Memory B cell (primary cell): ENCODE measurements around the gene GPR37L1.
A peak's percentile ranks its signal among the peaks of the same experiment; 100 is the strongest.
"Not testable (repeated sequence)": the region's sequence is repeated elsewhere in the genome, so short reads cannot be mapped to it uniquely, and the experiment has no call there.

Source experiments
- ATAC-seq: fragments of 150-1000 bp; cut with Tn5 transposase; 2 replicates; pipeline ENCODE4 v1.10.0; 2021; ENCODE audit warnings: low read depth, mild to moderate bottlenecking, moderate library complexity
- DNase-seq, 2 donors: peaks; one replicate each; pipeline ENCODE4 v3.0.0; 2022; ENCODE audit warnings: low spot score in 2 of 2
- H3K27ac Mint-ChIP-seq: one replicate; pipeline ENCODE4 v1.8.0; 2022; ENCODE audit warnings: mild to moderate bottlenecking, moderate library complexity, mixed read lengths
- H3K27me3 Mint-ChIP-seq: one replicate; pipeline ENCODE4 v1.8.0; 2022; ENCODE audit warnings: mixed read lengths
- H3K36me3 Mint-ChIP-seq: one replicate; pipeline ENCODE4 v1.8.0; 2022; ENCODE audit warnings: mild to moderate bottlenecking, mixed read lengths
- H3K4me1 Mint-ChIP-seq: one replicate; pipeline ENCODE4 v1.8.0; 2022; ENCODE audit warnings: mixed read lengths
- H3K4me3 Mint-ChIP-seq: one replicate; pipeline ENCODE4 v1.8.0; 2022; ENCODE audit warnings: mild to moderate bottlenecking, moderate library complexity, mixed read lengths
- H3K9me3 Mint-ChIP-seq: one replicate; pipeline ENCODE4 v1.8.0; 2022; ENCODE audit warnings: mixed read lengths

The GPR37L1 gene

DNA sequence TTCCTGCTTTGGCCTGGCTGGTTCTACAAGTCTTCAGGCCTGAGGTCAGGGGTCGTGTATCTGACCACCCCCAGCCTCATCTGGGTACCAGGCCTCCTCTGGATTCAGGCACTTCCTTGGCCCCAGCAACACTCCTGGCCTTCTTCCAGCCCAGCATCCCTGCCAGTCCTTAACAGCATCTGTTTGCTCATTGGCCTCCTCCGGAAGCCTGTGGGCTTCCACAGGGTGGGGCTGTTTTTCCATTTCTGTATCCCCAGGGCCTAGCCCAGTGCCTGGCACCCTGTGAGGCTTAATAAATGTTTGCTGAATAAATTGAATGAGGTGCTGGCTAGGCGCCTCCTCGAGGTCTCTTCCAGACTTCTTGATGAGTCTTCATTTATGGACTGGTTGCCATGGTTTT lies 21.5 kb upstream of the GPR37L1 start:
- Mint-ChIP-seq H3K36me3 (no peaks in the 10 kb centered on the region), H3K27me3 (peaks cover 4% of the 10 kb centered on the region), H3K9me3 (no peaks in the 10 kb centered on the region), H3K4me3 (no peak overlapping the region), H3K4me1 (no peaks in the 10 kb centered on the region), H3K27ac (no peak overlapping the region)
- ATAC-seq: no peak
- DNase-seq: no peak

DNA sequence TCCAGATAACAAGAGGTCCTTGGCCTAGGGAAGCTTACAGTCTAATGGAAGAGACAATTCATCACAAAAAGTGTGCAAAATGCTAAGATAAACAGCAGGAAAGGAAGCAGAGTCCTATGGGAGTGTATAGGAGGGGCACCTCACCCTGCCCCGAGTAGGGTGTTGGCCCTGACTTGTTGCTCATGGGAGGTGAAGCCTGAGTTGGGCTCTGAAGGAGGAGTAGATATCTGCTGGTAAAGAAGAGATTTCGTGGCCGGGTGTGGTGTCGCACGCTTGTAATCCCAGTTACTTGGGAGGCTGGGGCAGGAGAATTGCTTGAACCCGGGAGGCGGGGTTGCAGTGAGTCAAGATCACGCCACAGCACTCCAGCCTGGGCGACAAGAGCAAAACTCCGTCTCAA lies 18.6 kb upstream of the GPR37L1 start:
- ATAC-seq (no peak), DNase-seq (no peak)
- H3K27me3 Mint-ChIP-seq: peaks cover 4% of the 10 kb centered on the region
- no peak overlapping the region for H3K27ac Mint-ChIP-seq
- H3K36me3 Mint-ChIP-seq: no peaks in the 10 kb centered on the region
- H3K9me3 Mint-ChIP-seq: no peaks in the 10 kb centered on the region
- no peak overlapping the region for H3K4me3 Mint-ChIP-seq
- no peaks in the 10 kb centered on the region for H3K4me1 Mint-ChIP-seq

DNA sequence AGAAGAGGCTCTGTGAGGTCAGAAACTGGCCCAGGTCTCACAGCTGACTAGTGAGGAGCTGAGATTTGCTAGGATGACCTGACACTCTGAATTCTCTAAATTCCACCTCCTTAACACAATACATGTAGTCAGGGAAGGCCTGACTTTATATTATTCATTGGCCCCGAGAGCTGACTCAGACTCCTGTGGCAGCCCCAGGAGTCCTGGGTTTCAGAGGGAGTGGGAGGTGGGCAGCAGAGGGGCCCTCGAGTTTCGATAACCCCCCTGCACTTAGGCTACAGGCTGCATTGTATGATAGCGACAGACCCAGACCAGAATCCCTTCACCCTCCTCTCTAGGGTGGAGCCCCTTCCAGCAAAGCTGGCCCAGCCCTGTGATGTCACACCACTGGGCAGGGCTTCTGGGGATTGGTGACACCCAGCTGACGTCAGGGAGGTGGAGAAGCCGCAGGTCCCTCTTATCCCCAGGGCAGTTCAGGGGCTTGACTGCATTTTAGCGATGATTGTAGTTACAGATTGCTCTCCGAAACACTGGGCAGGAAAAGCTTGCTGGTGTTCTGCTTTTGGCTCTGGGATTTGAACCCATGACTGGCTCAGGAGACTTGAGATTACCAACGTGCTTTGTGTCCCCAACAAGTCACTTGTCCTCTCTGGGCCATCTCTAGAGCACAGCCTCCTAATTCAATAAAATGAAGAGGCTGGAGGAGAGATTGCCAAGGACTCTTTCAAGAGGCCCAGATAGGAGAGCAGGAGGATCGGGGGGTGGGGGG lies 17.0 kb upstream of the GPR37L1 start:
- ATAC-seq: no peak
- no peak for DNase-seq

DNA sequence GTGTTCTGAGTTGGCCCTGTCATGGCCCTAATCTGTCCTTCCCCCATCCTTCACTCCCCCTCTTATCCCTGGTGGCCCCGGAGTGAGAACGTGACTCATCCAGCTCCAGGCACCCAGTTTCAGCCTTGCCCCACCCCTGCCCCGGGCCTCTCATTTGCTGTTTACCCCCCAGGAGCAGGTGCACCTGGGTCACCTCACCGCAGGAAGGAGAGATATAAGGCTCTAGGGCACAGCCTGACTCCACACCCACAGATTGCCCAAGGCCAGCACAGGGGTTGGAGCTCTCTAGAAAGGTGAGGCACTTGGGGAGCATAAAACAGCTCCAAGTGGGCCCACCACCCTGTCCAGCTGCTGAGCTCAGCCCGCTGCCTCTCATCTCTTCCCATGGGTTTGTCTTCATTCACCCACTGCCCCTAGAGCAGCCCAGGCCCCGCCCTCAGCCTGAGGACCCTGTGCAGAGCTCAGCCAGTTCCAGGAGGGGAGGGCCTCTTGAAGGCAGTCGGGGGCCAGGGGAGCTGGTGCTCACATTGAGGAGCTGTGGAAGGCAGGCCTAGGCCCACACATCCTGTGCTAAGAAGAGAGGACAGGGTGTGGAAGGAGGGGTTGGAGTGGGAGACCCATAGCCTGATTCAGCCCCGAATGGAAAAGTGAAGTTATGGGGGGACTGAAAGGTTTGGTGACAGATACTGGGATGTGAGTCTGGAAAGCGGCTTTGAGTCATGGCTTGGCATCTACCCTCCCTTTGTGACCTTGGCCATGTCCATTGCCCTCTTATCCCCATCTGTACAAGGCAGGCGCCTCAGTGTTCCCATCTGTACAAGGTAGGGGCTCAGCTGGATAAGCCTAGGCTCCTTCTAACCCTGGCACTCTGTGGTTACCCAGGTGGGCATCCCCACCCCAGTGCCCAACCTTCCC lies 16.1 kb upstream of the GPR37L1 start:
- Mint-ChIP-seq H3K4me3 (no peak overlapping the region), H3K36me3 (no peaks in the 10 kb centered on the region), H3K27me3 (peaks cover 2% of the 10 kb centered on the region), H3K27ac (no peak overlapping the region), H3K9me3 (no peaks in the 10 kb centered on the region), H3K4me1 (no peaks in the 10 kb centered on the region)
- ATAC-seq (no peak), DNase-seq (no peak)

More for the DNA sequence above, 17.0 kb upstream of the GPR37L1 start:
- no peaks in the 10 kb centered on the region for H3K36me3 Mint-ChIP-seq
- peaks cover 4% of the 10 kb centered on the region for H3K27me3 Mint-ChIP-seq
- no peak overlapping the region for H3K27ac Mint-ChIP-seq
- H3K4me1 Mint-ChIP-seq: no peaks in the 10 kb centered on the region
- H3K9me3 Mint-ChIP-seq: no peaks in the 10 kb centered on the region
- no peak overlapping the region for H3K4me3 Mint-ChIP-seq

DNA sequence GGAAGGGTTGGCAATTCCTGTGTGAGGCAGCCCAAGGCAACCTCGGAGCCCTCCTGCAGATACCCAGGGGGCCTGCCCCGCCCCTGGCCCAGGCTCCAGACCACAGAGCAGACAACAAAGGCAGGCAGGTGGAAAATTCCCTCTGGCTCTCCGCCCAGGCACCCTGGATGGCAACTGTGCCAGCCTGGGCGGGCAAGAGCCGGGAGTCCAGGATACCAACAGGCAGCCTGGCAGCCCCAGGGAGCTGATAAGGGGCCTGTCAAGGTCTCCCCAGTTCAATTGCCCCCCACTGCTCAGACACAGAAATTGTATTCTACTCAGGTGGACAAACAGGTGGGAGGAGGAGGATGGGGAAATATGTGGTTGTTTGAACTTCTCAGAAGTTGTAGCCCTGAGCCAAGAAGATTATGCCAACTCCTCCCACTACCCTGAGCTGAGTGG lies 15.4 kb upstream of the GPR37L1 start:
- H3K9me3 Mint-ChIP-seq: no peaks in the 10 kb centered on the region
- no peaks in the 10 kb centered on the region for H3K4me1 Mint-ChIP-seq
- H3K27me3 Mint-ChIP-seq: peaks cover 2% of the 10 kb centered on the region
- H3K27ac Mint-ChIP-seq: no peak overlapping the region
- ATAC-seq: no peak
- no peak for DNase-seq
- H3K36me3 Mint-ChIP-seq: no peaks in the 10 kb centered on the region
- no peak overlapping the region for H3K4me3 Mint-ChIP-seq

DNA sequence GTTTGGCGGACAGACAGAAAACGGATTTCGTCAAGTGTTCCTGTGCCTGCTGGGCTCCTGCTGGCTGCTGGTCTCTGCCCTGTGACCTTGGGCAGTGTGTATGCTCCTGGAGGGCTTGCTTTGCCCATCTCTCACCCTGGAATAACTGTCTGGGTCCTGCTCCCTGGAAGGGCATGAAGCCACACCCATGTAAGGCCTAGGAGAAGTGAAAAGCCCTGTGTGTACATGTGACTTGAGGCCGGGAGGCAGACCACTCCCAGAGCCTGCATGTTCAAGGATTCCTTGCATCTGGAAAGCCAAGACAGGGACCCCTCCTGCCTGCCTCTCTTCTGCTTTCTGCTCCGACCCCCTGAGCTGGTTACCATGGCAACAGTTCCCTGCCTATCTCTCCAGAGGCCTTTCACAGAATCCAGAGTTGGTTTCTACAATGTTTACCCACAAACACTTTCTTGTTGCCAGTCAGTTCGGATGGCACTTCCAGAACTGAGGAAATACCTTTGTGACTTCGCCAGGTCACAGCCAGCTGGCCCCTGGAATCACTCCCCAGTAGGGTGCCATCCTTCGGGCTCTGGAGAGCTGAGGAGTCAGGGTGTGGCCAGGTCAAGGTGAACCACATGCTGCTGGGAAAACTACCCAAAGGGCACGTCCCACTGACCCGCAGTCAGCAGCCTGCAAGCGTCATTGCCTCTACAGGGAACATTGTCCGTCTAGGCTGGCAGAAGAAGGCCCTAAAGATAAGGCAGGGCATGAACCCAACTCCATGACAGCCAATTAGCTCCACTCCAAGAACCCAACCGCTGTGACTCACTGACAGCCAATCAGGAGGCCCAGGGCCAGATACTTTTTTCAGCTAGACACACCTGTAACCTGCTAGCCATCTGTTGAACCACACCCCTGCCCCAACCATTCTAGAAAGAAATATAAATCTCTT lies 14.7 kb upstream of the GPR37L1 start:
- Mint-ChIP-seq H3K4me3 (no peak overlapping the region), H3K9me3 (no peaks in the 10 kb centered on the region), H3K4me1 (peaks cover 2% of the 10 kb centered on the region), H3K27me3 (peaks cover 2% of the 10 kb centered on the region), H3K36me3 (no peaks in the 10 kb centered on the region), H3K27ac (no peak overlapping the region)
- DNase-seq (no peak), ATAC-seq (no peak)

DNA sequence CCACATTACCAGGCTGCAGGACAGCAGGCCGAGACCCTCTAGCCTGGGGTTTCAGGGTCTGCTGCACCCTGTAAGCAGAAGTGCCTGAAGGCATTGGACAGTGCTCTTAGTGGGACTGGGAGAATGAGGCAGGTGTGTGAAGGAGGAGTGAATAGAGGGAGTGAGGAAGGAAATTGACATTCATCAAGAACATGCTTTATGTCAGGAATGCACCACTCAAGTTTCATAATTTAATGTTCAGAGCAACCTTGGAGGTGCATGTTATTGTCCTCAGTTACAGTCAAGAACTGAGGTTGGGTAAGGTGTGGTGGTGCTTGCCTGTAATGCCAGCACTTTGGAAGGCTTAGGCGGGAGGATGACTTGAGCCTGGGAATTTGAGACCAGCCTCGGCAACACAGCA lies 11.7 kb upstream of the GPR37L1 start:
- Mint-ChIP-seq H3K9me3 (no peaks in the 10 kb centered on the region), H3K27me3 (no peaks in the 10 kb centered on the region), H3K27ac (no peak overlapping the region)

DNA sequence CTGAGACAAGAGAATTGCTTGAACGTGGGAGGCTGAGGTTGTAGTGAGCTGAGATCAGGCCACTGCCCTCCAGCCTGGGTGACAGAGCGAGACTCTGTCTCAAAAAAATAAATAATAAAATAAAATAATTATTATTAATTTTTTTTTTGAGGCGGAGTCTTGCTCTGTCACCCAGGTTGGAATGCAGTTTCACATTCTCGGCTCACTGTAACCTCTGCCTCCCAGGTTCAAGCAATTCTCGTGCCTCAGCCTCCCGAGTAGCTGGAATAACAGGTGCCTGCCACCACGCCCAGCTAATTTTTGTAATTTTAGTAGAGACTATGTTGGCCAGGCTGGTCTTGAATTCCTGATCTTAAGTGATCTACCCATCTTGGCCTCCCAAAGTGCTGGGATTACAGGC lies 11.1 kb upstream of the GPR37L1 start:
- H3K4me1 Mint-ChIP-seq, H3K27ac Mint-ChIP-seq, H3K4me3 Mint-ChIP-seq, H3K9me3 Mint-ChIP-seq, H3K36me3 Mint-ChIP-seq, DNase-seq, ATAC-seq, H3K27me3 Mint-ChIP-seq: not testable (repeated sequence)

More for the DNA sequence above, 11.7 kb upstream of the GPR37L1 start:
- H3K4me3 Mint-ChIP-seq: no peak overlapping the region
- ATAC-seq (no peak), DNase-seq (no peak)
- peaks cover 9% of the 10 kb centered on the region for H3K4me1 Mint-ChIP-seq
- no peaks in the 10 kb centered on the region for H3K36me3 Mint-ChIP-seq

DNA sequence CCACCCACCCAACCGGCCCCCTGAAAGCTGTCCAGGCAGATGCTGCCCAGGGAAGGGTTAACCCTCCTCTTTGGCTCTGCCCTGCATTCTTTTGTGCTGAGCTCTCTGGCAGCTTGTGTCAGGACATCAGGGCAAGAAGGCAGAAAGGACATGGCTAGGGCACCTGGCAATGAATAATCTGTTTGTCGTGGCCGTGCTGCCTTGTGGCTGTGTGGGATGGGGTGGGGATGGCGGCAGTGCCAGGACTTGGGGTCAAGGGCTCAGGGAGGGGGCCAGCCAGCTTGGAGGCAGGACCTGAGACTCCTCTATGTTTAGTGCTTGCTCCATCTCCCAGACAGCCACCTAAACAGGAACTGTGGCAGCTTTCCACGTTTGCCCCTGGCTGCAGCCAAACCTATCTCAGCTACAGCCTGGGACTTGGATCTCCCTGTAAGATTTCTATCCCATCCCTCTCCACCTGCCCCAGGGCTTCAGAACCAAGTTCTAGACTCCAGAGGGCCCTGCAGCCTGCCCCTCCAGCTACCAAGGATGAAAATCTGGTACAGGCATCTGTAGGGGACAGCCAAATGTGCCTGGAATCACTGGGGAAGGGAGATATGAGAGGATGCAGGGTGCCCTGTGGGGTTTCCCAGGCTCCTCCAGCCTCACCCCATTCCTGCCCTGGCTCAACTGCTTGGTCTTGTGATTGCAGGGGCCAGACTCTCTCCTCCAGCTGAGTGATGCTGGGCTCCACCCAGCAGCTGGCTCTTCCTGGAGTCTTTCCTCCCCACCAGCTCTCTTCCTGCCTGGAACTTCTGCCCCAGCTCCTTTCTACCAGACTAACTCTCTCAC lies 9.6 kb upstream of the GPR37L1 start:
- no peak overlapping the region for H3K4me3 Mint-ChIP-seq
- H3K27ac Mint-ChIP-seq: no peak overlapping the region
- no peak for ATAC-seq
- no peaks in the 10 kb centered on the region for H3K36me3 Mint-ChIP-seq
- peaks cover 9% of the 10 kb centered on the region for H3K4me1 Mint-ChIP-seq
- H3K27me3 Mint-ChIP-seq: no peaks in the 10 kb centered on the region
- no peak for DNase-seq
- H3K9me3 Mint-ChIP-seq: no peaks in the 10 kb centered on the region

DNA sequence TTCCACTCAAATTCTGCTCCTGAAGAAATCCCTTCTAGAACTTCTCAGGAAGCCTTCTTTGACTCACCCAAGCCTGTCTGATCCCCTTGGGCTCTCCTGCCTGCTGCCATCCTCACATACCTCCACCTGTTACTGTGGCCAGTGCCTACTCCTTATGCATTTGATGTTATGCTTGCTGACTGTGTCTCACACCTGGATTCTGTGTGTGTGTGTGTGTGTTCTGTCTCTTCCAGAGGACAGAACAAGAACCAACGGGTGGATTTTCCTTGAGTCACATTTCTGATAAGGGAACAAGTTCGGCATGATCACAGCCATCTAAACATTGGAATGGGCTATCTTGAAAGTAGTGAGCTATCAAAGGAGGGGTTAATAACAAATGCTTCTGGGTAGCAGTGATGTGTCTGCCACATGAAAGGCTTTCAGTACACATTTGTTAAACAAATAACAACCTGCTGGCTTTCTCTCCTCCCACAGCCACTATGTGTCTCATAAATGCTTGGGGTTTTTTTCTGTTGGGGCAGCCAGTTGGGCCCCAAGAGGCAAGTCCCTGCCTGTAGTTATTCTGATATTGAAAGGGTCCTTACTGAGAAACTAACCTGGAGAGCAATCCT lies 8.9 kb upstream of the GPR37L1 start:
- Mint-ChIP-seq H3K4me1 (peaks cover 9% of the 10 kb centered on the region), H3K4me3 (no peak overlapping the region), H3K9me3 (no peaks in the 10 kb centered on the region), H3K27me3 (no peaks in the 10 kb centered on the region), H3K27ac (no peak overlapping the region), H3K36me3 (no peaks in the 10 kb centered on the region)
- ATAC-seq: peak; percentile 32
- DNase-seq: no peak

DNA sequence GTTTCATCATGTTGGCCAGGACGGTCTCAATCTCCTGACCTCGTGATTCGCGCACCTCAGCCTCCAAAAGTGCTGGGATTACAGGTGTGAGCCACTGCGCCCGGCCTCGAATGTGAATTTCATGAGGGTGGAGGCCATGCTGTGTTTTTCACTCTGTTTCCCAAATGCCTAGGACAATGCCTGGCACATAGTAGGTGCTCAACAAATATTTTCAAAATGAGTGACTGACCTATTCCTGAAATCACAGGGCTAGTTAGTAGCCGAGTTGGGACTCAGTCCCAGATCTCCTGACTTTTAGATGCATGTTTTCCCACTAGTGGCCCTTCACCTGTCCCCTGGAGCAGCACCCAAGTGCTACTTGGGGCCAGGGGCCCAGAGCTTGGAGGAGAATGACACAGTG lies 6.4 kb upstream of the GPR37L1 start:
- H3K4me3 Mint-ChIP-seq: no peak overlapping the region
- no peaks in the 10 kb centered on the region for H3K36me3 Mint-ChIP-seq
- ATAC-seq: no peak
- H3K27ac Mint-ChIP-seq: no peak overlapping the region
- H3K9me3 Mint-ChIP-seq: no peaks in the 10 kb centered on the region
- no peak for DNase-seq
- peaks cover under 1% of the 10 kb centered on the region for H3K27me3 Mint-ChIP-seq
- peaks cover 9% of the 10 kb centered on the region for H3K4me1 Mint-ChIP-seq

DNA sequence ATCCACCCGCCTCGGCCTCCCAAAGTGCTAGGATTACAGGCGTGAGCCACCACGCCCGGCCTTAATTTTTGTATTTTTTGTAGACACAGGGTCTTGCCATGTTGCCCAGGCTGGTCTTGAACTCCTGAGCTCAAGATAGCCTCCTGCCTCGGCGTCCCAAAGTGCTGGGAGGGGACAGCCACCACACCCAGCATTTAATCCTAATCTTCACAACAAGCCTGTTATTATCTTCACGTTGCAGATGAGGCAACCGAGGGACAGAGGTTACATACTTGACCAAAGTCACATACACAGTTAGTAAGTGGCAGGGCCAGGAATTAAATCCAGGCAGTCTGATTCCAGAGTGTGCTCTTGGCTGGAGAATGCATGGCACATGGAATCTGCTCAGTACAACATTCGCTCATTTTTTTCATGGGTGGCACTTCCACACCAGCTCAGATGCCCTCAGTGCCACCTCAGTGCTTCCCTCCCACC lies 4.8 kb upstream of the GPR37L1 start:
- H3K9me3 Mint-ChIP-seq: no peaks in the 10 kb centered on the region

DNA sequence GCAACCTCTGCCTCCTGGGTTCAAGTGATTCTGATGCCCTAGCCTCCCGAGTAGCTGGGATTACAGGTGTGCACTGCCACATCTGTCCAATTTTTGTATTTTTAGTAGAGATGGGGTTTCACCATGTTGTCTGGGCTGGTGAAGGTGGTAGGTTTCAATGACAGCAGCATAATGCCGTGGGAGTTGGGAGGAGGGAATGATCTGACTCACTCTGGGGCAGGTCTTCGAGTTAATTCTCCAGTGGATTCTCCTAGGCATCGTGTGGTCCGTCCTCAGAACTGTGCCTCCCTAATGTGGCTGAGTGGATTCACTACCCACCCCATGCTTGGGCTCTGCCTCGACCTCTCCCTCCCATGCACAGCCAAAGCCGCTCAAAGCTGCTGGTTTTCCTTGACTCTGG lies 1.7 kb upstream of the GPR37L1 start:
- Mint-ChIP-seq H3K36me3 (no peaks in the 10 kb centered on the region), H3K4me1 (no peaks in the 10 kb centered on the region), H3K27ac (no peak overlapping the region), H3K9me3 (no peaks in the 10 kb centered on the region), H3K4me3 (no peak overlapping the region), H3K27me3 (peaks cover 15% of the 10 kb centered on the region)
- DNase-seq (no peak), ATAC-seq (no peak)

More for the DNA sequence above, 4.8 kb upstream of the GPR37L1 start:
- no peak overlapping the region for H3K4me3 Mint-ChIP-seq
- H3K36me3 Mint-ChIP-seq: no peaks in the 10 kb centered on the region
- no peak overlapping the region for H3K27ac Mint-ChIP-seq
- H3K4me1 Mint-ChIP-seq: peaks cover 8% of the 10 kb centered on the region
- peaks cover 6% of the 10 kb centered on the region for H3K27me3 Mint-ChIP-seq
- DNase-seq (no peak), ATAC-seq (no peak)
